OCI-LY7 (cell line): ENCODE results near the gene ZNF592. TPM values are rescaled to one million over a fixed set of nuclear protein-coding genes. Genes with fewer than 3 reads are reported as not detected.

Experiments used
- BruUV-seq: library from RNA; stranded (reverse); fragments of 400-500 nt; replicated peaks from 2 replicates; lab custom pipeline; 2021; lab: Mats Ljungman, UMichigan
- CTCF ChIA-PET: fragments of 300-600 bp; sonication (Branson Sonifier 250); formaldehyde crosslinking; loops from one replicate; lab custom pipeline; 2022; ENCODE audit warnings: antibody characterized with exemption; ENCODE audit not compliant: unreplicated experiment; lab: Charles Lee
- POLR2A ChIA-PET: fragments of 300-600 bp; sonication (Branson Sonifier 250); formaldehyde crosslinking; loops from one replicate; lab custom pipeline; 2022; ENCODE audit warnings: antibody characterized with exemption; lab: Charles Lee
- DNase-seq: peaks from one replicate; pipeline ENCODE4 v3.0.0-alpha.2; 2015; ENCODE audit warnings: low spot score
- H2AFZ ChIP-seq: fragments of 200-600 bp; sonication (generic), shearing (Covaris generic); 2 replicates; pipeline ENCODE4 v1.6.1; 2014; ENCODE audit warnings: mild to moderate bottlenecking, antibody characterized with exemption, low read length, moderate library complexity
- H3K27ac ChIP-seq: fragments of 200-600 bp; sonication (generic); 2 replicates; pipeline ENCODE4 v1.5.1; 2014; ENCODE audit warnings: mixed run types, low read depth, mild to moderate bottlenecking, moderate library complexity, low read length, inconsistent platforms; ENCODE audit not compliant: poor library complexity, severe bottlenecking
- H3K36me3 ChIP-seq: fragments of 200-600 bp; sonication (generic); 2 replicates; pipeline ENCODE4 v1.6.1; 2014; ENCODE audit warnings: mild to moderate bottlenecking, antibody characterized with exemption, low read length, moderate library complexity, mixed read lengths; ENCODE audit not compliant: insufficient read depth
- H3K4me1 ChIP-seq: fragments of 200-600 bp; sonication (generic); 2 replicates; pipeline ENCODE4 v1.5.1; 2014; ENCODE audit warnings: mild to moderate bottlenecking, low read length; ENCODE audit not compliant: insufficient read depth, poor library complexity, severe bottlenecking
- H3K4me2 ChIP-seq: fragments of 200-600 bp; sonication (generic); 2 replicates; pipeline ENCODE4 v1.6.1; 2014; ENCODE audit warnings: mild to moderate bottlenecking, low read length
- H3K4me3 ChIP-seq: fragments of 200-600 bp; sonication (generic); 2 replicates; pipeline ENCODE4 v1.5.1; 2014; ENCODE audit warnings: mild to moderate bottlenecking, low read depth, low read length; ENCODE audit not compliant: poor library complexity, severe bottlenecking
- H3K79me2 ChIP-seq: fragments of 200-600 bp; sonication (generic); 2 replicates; pipeline ENCODE4 v1.6.1; 2016; ENCODE audit warnings: low read depth, mild to moderate bottlenecking, low read length, moderate library complexity, mixed read lengths; ENCODE audit not compliant: insufficient read depth
- H3K9me2 ChIP-seq: fragments of 200-600 bp; sonication (generic); 2 replicates; pipeline ENCODE4 v1.6.1; 2016; ENCODE audit warnings: mild to moderate bottlenecking, low read length, mixed read lengths; ENCODE audit not compliant: insufficient read depth
- H3K9me3 ChIP-seq: fragments of 200-600 bp; sonication (generic); 2 replicates; pipeline ENCODE4 v1.6.1; 2014; ENCODE audit warnings: mild to moderate bottlenecking, mixed run types, low read length, mixed read lengths
- H4K20me1 ChIP-seq: fragments of 200-600 bp; sonication (generic); 2 replicates; pipeline ENCODE4 v1.6.1; 2014; ENCODE audit warnings: mild to moderate bottlenecking, antibody characterized with exemption, low read length, moderate library complexity, mixed read lengths; ENCODE audit not compliant: insufficient read depth
- EZH2phosphoT487 ChIP-seq: fragments of 200-600 bp; sonication (generic); IDR thresholded peaks from 2 replicates; pipeline ENCODE4 v1.6.1; 2018; ENCODE audit warnings: low read depth, borderline replicate concordance, mild to moderate bottlenecking, mixed run types, antibody characterized with exemption, low read length, moderate library complexity, mixed read lengths
- intact Hi-C: fragments of 100-400 bp; cut with micrococcal nuclease; formaldehyde crosslinking; loops from one replicate; pipeline ENCODE4 v1.10.0; 2022; ENCODE audit not compliant: unreplicated experiment
- total RNA-seq, 2 experiments: library from RNA; depleted of rRNA in 1 of 2; stranded (reverse); fragments of >200 nt in 1 of 2; shearing (Covaris generic) in 1 of 2; gene quantifications; 2 replicates each; pipeline ENCODE4 v1.2.3, GENCODE V29; 2014 to 2022
- TF ChIP-seq, protein P1 (sequence below): fragments of 200-600 bp; sonication (generic); conservative IDR thresholded peaks from 2 replicates; pipeline ENCODE4 v1.5.1; 2014; ENCODE audit warnings: mild to moderate bottlenecking, antibody characterized with exemption, low read length, moderate library complexity, mixed read lengths

ZNF592 gene
- total RNA-seq, 2 experiments from 2014 or later = 23.0 to 41.3 TPM

DNA sequence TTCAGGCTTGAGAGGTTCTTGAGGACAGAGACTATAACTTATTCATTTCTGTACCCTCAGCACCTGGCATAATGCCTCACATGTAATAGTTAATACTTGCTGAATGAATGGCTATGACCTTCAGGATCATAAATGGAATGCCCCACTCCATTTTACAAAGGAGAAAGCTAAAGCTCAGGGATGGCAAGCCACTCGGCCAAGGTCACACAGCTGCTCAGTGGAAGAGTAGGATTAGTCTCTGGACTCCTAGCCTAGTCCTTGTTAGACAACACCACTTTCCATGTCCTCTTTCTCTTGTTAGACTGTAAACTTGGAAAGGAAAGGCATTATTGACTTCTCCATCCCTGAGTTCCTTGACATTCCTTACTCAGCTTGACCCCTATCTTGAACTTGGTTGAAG, 65.5 kb downstream of the ZNF592 start:
- Histone ChIP-seq H4K20me1 (no peaks in the 10 kb centered on the region), H3K4me3 (no peak overlapping the region), H3K4me1 (no peaks in the 10 kb centered on the region), H3K36me3 (no peaks in the 10 kb centered on the region), H2AFZ (no peak overlapping the region), H3K9me2 (no peaks in the 10 kb centered on the region), H3K79me2 (no peaks in the 10 kb centered on the region), H3K9me3 (no peaks in the 10 kb centered on the region), H3K4me2 (no peak overlapping the region), H3K27ac (no peak overlapping the region)
- no peak for DNase-seq
- BruUV-seq = no TSS peak
- TF ChIP-seq, protein P1, sequence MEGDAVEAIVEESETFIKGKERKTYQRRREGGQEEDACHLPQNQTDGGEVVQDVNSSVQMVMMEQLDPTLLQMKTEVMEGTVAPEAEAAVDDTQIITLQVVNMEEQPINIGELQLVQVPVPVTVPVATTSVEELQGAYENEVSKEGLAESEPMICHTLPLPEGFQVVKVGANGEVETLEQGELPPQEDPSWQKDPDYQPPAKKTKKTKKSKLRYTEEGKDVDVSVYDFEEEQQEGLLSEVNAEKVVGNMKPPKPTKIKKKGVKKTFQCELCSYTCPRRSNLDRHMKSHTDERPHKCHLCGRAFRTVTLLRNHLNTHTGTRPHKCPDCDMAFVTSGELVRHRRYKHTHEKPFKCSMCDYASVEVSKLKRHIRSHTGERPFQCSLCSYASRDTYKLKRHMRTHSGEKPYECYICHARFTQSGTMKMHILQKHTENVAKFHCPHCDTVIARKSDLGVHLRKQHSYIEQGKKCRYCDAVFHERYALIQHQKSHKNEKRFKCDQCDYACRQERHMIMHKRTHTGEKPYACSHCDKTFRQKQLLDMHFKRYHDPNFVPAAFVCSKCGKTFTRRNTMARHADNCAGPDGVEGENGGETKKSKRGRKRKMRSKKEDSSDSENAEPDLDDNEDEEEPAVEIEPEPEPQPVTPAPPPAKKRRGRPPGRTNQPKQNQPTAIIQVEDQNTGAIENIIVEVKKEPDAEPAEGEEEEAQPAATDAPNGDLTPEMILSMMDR = no peak
- no peak for TF ChIP-seq EZH2phosphoT487
- intact Hi-C loops = no loop called here
- ChIA-PET POLR2A (no interaction called here), CTCF (interaction anchor here (0.5 kb wide), 1 partner anchor 39 kb away, joined by 3 read pairs; no protein-coding TSS in a partner anchor)

DNA sequence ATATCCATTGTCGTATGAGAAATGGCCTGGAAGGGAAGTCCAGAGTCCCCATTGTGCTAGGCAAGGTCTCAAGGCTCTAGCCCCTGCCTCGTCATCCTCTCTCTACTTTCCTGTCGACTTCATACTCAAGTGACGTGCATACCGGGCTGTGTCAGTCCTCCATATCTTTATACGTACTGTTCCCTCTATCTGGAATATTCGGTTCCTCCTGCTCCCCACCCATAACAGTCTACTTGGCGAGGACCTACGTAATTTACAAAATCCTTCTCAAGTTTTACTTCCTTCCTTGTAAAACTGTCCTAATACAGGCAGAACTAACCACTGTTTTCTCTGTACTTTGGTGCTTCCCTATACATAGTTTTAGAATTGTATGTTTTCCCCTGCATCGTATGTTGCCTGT, 66.5 kb downstream of the ZNF592 start:
- Histone ChIP-seq H3K4me2 (no peak overlapping the region), H3K9me2 (no peaks in the 10 kb centered on the region), H3K9me3 (no peaks in the 10 kb centered on the region), H3K4me3 (no peak overlapping the region), H4K20me1 (no peaks in the 10 kb centered on the region), H3K79me2 (no peaks in the 10 kb centered on the region), H3K4me1 (no peaks in the 10 kb centered on the region), H2AFZ (no peak overlapping the region), H3K36me3 (no peaks in the 10 kb centered on the region), H3K27ac (no peak overlapping the region)
- TF ChIP-seq EZH2phosphoT487 = no peak
- ChIA-PET CTCF (no interaction called here), POLR2A (interaction anchor here (0.8 kb wide), 1 partner anchor 9 kb away, joined by 4 read pairs; no protein-coding TSS in a partner anchor)
- intact Hi-C loops = no loop called here
- BruUV-seq = no TSS peak
- DNase-seq = no peak

DNA sequence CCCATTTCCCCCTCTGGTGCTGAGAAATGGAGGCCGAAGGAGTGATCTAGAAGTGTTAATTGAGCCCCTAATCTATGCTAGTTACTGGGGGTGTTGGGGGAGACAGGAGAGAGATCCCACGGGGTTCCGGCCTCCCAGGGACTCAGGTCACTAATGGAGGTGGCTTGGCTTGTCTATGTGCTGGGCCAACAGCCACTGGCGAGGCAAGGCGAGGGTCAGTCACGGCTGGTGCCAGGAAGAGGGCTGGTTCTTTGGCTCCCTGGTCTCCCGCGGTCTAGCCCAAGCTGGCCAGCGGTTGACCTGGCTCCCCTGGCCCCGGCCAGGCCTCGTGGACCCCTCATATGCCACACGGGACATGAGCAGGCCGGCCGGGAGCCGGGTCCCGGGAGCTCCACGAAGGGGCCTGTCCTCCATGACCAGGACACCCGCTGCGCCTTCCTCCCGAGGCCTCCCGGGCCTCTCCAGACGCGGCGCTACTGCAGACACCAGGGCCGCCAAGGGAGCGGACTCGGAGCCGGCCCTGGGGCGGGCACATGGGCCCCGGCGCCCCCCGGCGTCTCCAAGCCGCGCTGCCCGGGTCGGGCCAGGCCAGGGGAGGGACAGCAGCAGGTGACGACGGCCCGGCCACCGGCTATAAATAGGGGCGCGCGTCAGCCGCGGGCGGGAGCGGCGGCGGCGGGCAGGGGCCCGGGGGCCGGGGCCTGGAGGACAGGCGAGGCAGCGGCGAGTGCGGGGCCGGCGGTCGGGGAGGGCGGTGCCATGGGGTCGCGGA, 68.5 kb downstream of the ZNF592 start, which contains the start of gene ALPK3:
Gene ALPK3 (plus strand): TSS at position 663 of the 772 bp plus-strand sequence. CDS start 97 bp downstream, at position 760.
- TF ChIP-seq, protein P1 = no peak
- CTCF ChIA-PET = no interaction called here
- H3K4me2 ChIP-seq = no peak within 1 kb of the TSS
- no peaks in the 10 kb centered on the region for H3K36me3 ChIP-seq
- no peak within 1 kb of the TSS for H3K27ac ChIP-seq
- intact Hi-C loops = no loop called here
- DNase-seq = no peak
- BruUV-seq = no TSS peak
- no peaks in the 10 kb centered on the region for H4K20me1 ChIP-seq
- no peaks in the 10 kb centered on the region for H3K9me2 ChIP-seq
- H3K79me2 ChIP-seq = no peaks in the 10 kb centered on the region
- H3K4me3 ChIP-seq = no peak within 1 kb of the TSS
- POLR2A ChIA-PET = no interaction called here
- no peak within 1 kb of the TSS for H2AFZ ChIP-seq
- H3K4me1 ChIP-seq = no peaks in the 10 kb centered on the region
- H3K9me3 ChIP-seq = no peaks in the 10 kb centered on the region
